HEK293 (cell line): ENCODE measurements around the gene NRF1.

Experiments used
- AEBP2 ChIP-seq: fragments of 450-650 bp; formaldehyde crosslinking; IDR thresholded peaks from 2 replicates; pipeline ENCODE4 v1.5.1; 2016; ENCODE audit warnings: missing biosample characterization, missing genetic modification characterization, borderline replicate concordance
- KLF9 ChIP-seq: fragments of 450-650 bp; formaldehyde crosslinking; IDR thresholded peaks from 2 replicates; pipeline ENCODE4 v1.5.1; 2016; ENCODE audit warnings: missing biosample characterization, missing genetic modification characterization, low read depth
- REST ChIP-seq: fragments of 450-650 bp; formaldehyde crosslinking; IDR thresholded peaks from 2 replicates; pipeline ENCODE4 v1.5.1; 2016; ENCODE audit warnings: missing biosample characterization, missing genetic modification characterization
- ZNF133 ChIP-seq: fragments of 450-650 bp; formaldehyde crosslinking; IDR thresholded peaks from 2 replicates; pipeline ENCODE4 v1.5.1; 2016; ENCODE audit warnings: missing biosample characterization, missing genetic modification characterization
- ZNF202 ChIP-seq: fragments of 450-650 bp; formaldehyde crosslinking; IDR thresholded peaks from 2 replicates; pipeline ENCODE4 v1.5.1; 2016; ENCODE audit warnings: missing biosample characterization, missing genetic modification characterization, borderline replicate concordance
- ZNF292 ChIP-seq: fragments of 450-650 bp; formaldehyde crosslinking; IDR thresholded peaks from 2 replicates; pipeline ENCODE4 v1.5.1; 2016; ENCODE audit warnings: low read depth, missing biosample characterization, missing genetic modification characterization, borderline replicate concordance
- ZNF416 ChIP-seq: fragments of 450-650 bp; formaldehyde crosslinking; IDR thresholded peaks from 2 replicates; pipeline ENCODE4 v1.5.1; 2016; ENCODE audit warnings: missing biosample characterization, missing genetic modification characterization
- ZSCAN4 ChIP-seq: fragments of 450-650 bp; formaldehyde crosslinking; IDR thresholded peaks from 2 replicates; pipeline ENCODE4 v1.5.1; 2017; ENCODE audit warnings: missing biosample characterization, missing genetic modification characterization
- TF ChIP-seq, protein P1 (sequence below): fragments of 450-650 bp; formaldehyde crosslinking; IDR thresholded peaks from 2 replicates; pipeline ENCODE4 v1.5.1; 2016; ENCODE audit warnings: missing biosample characterization, missing genetic modification characterization
- TF ChIP-seq, protein P2 (sequence below): fragments of 450-650 bp; formaldehyde crosslinking; IDR thresholded peaks from 2 replicates; pipeline ENCODE4 v1.5.1; 2016; ENCODE audit warnings: missing biosample characterization, missing genetic modification characterization

- TF ChIP-seq, protein P1, sequence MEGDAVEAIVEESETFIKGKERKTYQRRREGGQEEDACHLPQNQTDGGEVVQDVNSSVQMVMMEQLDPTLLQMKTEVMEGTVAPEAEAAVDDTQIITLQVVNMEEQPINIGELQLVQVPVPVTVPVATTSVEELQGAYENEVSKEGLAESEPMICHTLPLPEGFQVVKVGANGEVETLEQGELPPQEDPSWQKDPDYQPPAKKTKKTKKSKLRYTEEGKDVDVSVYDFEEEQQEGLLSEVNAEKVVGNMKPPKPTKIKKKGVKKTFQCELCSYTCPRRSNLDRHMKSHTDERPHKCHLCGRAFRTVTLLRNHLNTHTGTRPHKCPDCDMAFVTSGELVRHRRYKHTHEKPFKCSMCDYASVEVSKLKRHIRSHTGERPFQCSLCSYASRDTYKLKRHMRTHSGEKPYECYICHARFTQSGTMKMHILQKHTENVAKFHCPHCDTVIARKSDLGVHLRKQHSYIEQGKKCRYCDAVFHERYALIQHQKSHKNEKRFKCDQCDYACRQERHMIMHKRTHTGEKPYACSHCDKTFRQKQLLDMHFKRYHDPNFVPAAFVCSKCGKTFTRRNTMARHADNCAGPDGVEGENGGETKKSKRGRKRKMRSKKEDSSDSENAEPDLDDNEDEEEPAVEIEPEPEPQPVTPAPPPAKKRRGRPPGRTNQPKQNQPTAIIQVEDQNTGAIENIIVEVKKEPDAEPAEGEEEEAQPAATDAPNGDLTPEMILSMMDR (tag by site-specific recombination) = no peak
- no peak for TF ChIP-seq ZNF133 (tag by site-specific recombination)
- TF ChIP-seq, protein P2, sequence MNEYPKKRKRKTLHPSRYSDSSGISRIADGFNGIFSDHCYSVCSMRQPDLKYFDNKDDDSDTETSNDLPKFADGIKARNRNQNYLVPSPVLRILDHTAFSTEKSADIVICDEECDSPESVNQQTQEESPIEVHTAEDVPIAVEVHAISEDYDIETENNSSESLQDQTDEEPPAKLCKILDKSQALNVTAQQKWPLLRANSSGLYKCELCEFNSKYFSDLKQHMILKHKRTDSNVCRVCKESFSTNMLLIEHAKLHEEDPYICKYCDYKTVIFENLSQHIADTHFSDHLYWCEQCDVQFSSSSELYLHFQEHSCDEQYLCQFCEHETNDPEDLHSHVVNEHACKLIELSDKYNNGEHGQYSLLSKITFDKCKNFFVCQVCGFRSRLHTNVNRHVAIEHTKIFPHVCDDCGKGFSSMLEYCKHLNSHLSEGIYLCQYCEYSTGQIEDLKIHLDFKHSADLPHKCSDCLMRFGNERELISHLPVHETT (tag by site-specific recombination) = no peak
- TF ChIP-seq ZNF292 (tag by site-specific recombination) = no peak
- TF ChIP-seq KLF9 (tag by site-specific recombination) = no peak
- no peak for TF ChIP-seq ZNF202
- no peak for TF ChIP-seq REST (tag by site-specific recombination)
- no peak for TF ChIP-seq ZSCAN4 (tag by site-specific recombination)
- TF ChIP-seq AEBP2 = no peak
- TF ChIP-seq ZNF416 (tag by site-specific recombination) = no peak
Observed at GRCh38 chr7:129615018-129615417, 3.5 kb downstream of the NRF1 start.
